GM18873 (cell line): Measurements from ENCODE around the gene GFI1.
"Not testable (repeated sequence)": the region's sequence is repeated elsewhere in the genome, so short reads cannot be mapped to it uniquely, and the experiment has no call there.

Source experiments
- ATAC-seq: cut with Tn5 transposase; IDR thresholded peaks from one replicate; pipeline ENCODE4 v1.9.1; 2021; ENCODE audit warnings: mild to moderate bottlenecking, moderate library complexity, moderate number of reproducible peaks; ENCODE audit not compliant: unreplicated experiment, low FRiP score

Gene GFI1

DNA sequence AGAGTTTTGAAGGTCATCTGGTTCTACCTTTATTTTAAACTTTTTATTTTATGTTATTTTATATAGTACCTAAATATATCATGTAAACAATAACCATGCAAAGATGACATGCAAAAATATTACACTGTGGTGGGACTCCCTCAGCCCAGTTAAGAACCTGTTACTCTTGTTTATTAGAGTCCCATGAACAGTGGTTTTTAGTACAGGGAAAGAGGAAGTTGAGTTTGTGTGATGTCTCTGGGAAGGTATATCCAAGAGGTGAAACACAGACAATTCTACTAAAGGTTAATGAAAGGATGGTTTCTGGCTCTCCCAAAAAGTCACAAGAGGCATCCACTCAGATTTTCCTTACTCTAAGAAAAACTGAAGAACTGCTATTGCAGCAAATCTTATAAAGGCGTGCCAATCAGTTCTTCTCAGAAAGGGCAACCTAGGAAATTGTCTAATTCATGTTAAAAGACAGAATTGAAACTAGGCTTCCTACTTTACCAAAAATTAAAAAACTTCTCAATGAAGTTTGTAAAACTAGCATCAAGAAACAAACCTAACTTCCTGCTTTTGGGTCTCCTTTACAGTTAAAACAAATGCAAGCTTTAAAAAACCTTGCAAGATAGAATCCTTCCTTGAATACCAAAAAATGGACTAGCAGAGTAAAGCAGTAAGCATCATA, 19.9 kb downstream of the GFI1 start:
- no peak for ATAC-seq

DNA sequence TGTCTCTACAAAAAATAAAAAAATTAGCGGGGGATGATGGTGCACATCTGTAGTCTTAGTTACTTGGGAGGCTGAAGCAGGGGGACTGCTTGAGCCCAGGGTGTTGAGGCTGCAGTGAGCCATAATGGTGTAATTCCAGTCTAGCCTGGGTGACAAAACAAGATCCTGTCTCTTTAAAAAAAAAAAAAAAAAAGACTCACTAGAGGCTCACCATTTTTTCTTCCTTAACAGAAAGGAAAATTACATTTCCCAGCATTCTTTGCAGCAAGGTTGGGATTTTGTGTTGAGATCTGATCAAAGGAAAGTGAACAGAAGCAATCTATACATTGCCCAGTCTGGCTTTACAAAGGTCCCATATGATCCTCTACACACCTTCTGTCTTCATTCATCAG, 21.5 kb downstream of the GFI1 start:
- no peak for ATAC-seq

DNA sequence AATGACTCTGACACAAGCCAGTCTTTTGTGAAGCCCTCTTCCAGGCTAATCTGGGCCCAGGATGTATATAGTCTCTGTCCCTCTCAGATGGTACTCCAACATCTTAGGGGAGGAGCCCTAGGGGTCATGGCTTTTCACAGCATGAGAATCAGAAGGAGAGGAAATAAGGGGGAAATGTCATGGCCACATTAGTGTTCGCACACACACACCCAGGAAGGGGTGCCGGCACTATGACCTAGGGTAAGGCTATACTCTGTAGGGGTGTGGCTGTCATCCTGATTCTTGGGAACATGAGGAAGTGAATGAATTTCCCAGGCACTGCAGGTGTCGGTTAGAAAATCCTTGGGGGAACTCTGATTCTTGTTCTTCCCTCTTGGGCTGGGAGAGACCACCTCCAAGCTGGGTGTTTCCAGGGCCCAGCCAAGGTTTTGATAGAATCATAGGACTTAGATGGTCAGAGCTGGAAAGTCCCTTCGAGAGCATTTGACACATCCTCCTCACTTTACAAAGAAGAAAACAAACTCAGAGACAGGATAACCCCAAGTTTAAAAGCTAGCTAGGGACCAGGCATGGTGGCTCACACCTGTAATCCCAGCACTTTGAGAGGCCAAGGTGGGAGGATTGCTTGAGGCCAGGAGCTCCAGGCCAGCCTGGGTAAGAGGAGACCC, 22.0 kb downstream of the GFI1 start:
- ATAC-seq, result no peak

DNA sequence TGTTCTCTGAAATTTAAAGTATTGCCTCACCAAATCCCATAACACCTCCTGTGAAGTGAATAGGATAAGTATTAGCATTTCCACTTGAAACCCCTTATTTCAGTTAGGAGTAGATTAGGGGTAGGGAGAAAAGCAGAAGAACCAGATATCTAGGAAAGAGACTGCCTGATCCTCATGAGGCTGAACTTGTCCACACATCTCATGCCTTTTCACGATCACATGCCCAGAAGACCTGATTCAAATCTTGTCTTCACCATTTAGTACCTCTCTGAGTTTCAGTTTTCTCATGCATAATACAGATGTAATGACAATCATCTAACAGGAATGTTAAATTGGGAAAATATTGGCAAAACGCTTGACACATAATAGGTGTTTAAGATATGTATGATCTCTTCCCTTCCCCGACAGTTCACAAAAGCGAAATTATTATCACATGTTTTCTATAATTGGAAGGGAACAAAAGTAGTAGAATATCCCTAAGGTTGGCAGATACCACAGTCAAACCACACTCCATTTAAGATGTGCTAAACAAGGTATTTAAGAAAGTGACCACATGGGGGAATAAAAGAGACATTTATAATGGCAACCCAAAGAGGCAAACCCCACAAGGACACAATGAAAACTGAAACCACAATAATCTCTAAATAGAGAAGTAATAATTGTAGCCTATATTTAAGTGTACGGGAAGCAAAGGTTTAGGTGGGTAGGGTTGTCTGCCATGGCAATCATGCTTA, 25.2 kb downstream of the GFI1 start:
- ATAC-seq, result peak; percentile 57

DNA sequence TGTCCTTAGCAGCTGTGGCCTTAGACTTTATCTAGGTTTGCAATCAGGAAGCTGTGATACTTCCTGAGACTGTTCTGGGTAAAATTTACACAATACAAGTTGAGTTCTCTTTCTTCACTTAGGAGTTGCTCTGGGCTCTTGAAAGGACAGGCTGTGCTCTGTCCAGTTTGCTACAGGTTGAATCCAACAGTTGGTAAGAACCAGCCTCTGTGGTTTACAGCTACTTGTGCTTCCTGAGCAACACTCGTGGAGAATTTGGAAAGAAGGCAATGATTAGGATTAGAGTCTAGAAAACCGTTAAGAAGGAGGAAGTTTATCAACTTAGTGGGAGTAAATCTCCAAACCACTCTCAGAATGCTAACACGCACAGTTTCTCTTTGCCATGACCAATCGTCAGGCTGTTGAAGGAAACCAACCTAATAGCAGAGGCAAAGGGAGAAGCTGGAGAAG, 26.8 kb downstream of the GFI1 start:
- ATAC-seq, result no peak

DNA sequence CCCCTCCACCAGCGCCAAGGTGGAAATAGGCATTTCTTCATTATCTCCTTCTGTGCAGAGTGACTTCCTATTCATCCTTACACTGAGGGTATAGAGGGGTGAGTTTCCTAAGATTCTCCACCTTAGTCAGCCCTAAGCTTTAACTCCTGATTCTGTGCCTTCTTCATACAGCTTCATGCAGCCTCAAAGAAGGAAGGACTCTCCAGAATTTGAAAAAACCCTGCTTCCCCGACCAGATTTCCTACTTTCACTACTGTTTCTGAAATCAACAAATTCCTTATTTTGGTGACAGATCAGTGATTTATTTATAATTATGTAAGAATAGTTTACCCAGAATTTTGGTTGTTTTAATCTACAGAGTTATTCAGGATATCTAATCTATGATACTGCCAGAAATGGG, 28.6 kb downstream of the GFI1 start:
- ATAC-seq, result no peak

DNA sequence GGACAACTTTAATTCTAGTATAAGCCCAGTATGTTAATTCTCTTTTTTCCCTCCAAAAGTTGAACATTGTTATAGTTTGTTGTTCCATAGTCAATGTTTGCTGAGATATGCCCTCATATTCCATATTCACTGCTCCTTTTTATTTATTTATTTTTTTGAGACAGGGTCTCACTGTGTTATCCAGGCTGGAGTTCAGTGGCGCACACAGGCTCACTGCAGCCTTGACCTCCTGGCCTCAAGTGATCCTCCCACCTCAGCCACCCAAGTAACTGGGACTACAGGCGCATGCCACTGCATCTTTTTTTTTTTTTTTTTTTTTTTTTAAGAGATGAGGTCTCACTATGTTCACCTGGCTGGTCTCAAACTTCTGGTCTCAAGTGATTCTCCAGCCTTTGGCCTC, 38.7 kb downstream of the GFI1 start:
- no peak for ATAC-seq

DNA sequence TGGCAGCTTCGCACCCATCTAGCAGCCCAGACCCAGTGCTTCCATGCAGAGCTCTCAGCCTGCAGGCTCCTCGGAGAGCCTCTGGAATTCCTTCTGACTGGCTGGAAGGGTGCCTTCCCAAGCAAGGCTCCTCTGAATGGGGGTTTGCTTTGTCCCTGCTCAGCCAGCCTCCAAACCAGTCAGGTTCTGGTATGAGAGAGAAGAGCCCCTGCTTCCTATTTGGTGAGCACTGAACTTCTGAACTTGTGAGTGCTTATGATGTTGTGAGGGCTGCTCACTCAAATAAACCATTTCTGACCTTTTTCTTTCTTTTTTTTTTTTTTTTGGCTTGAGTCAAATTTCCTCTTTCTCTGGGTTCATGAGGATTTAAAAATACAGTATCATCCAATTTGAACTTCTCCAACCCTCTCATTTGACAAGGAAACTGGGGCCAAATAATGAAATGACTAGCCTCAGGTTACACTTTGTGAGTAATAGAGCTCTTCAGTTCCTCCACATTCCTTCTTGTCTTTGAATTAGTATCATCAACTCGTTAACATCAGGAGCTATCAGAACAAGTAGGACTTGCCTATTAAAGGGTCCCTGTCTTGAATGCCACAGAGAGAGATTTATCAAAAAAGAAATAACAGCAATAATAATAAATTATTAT, 39.6 kb downstream of the GFI1 start:
- ATAC-seq, result no peak

DNA sequence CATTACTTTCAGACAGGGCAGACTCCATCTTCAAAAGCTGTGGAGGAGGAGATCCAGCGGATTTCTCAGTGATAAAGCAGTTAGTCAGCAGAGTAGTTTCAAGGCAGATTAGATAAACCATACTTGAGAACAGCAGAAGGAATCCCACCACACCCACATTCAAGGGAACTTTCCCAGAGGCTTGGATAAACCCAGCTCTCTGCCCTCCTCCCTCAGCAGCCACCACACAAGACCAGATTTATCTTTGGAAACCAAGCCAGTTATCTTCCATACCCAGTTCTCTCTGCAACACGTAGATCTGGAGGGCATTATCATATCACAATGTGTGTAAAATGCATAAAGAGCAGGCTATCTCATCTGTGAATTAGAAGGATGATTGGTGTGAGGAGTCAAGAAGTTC, 40.2 kb downstream of the GFI1 start:
- ATAC-seq, result no peak

DNA sequence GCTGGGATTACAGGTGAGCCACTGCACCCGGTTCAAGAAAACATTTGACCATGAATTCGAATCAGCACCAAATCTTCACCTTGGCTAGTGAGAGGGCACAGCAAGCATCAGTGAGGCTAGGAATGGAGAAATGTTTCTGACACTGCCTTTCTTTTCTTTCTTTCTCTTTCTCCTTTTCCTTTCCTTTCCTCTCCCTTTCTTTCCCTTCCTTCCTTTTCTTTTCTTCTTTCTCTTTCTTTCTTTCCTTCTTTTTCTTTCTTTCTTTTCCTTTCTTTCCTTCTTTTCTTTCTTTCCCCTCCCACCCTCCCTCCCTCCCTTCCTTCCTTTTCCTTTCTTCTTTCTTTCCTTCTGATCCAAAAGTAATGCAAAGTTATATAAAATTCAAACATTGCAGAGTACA, 40.9 kb downstream of the GFI1 start:
- no peak for ATAC-seq

DNA sequence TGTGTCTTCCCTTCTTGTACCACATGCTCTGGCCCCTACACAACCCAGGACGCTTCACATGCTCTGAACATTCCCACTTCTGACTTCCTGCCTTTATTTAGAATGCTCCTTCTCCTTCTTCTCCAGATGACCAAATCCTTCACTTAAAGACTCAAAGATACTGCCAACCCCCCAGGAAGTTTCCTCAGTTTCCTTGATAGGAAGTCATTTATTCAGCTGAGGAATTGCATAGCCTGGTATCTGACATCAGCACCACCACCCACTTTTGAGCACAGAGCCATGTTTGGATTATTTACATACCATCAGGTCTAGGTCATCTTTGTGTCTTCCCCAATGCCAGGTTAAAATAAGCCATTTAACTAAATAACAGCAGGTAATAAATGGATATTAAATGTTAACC, 42.4 kb downstream of the GFI1 start:
- ATAC-seq, result no peak

DNA sequence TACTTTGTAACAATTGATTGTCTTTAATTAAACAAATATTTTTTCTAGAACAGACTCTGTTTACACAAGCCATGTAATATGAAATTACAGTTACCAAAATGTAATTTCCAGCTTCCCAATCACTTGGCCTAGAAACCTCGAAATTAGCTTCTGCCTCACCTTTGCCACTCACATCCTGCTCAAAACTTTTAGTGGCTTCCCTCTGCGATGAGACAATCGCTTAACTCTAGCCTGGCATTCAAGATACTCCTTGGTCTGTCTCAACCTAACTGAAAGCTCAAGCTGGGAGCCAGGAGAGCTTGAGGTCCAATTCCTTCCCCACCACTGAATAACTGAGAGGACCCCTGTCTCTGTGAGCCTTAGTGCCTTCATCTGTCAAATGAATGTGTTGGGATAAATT, 42.8 kb downstream of the GFI1 start:
- ATAC-seq, result no peak

DNA sequence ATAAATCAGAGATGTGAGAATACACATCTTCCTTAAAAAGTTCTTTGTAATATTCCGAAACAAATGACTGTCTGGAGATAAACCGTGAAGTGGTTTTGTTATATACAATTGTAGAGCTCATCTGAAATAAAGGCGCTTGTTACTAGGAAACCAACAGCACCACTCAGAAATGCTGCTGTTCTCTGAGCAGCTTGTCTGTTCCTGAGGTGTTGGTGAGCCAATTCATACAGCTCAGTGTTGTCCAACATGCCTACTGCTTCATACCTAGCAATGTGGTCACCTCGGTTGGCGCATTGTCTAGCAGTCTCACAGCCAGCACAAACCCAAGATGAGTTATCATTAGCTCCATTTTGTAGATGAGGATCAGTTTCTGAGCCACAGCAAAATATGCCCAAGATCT, 44.4 kb downstream of the GFI1 start:
- no peak for ATAC-seq

DNA sequence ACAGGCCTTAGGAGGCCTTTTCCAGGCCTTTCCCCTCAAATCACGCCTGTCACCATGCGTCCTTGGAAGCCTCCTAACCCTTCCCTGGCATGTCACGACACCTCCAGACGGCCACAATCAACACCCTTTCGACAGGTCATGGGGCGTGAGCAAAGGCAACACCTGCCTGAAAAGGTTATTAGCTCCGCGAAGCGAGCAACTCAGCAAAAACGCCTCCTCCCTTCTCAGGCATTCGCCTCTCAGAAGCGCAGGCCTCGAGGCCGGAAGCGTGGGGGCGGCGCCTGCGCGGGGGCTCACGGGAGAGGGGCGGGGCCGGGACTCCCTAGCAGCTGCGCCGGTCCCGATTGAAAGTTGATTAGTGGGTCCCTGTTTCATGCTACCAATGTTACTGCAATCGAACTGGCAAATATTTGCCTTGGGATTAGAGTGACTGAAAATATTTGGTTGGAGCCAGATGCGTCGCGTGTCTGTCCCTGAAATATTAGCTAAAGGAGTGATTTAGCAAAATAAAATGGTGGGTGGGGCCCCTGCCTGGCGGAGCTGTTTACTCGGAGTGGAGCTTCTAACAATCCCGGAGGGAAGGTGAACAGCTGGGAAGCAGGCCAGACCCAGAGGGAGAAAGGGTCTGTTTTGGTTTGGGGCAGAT, 44.9 kb downstream of the GFI1 start:
- ATAC-seq, result no peak

DNA sequence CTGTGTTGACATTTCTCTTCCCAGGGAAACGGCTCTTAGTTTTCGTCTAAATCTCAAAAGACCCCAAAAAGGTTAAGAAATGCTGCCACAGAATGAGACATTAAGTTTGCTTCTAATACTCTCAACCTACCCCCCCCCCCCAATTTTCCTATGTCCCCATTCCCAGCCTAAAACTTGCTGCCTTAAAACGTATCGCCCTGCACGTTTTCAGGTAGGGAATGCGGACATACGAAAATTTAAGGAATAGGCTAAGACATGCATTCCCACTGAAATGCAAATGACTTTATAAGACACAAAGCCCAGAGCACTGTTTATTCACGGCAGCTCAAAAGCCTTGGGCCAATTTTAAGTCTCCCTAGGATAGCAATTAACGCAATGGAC, 45.4 kb downstream of the GFI1 start:
- no peak for ATAC-seq

DNA sequence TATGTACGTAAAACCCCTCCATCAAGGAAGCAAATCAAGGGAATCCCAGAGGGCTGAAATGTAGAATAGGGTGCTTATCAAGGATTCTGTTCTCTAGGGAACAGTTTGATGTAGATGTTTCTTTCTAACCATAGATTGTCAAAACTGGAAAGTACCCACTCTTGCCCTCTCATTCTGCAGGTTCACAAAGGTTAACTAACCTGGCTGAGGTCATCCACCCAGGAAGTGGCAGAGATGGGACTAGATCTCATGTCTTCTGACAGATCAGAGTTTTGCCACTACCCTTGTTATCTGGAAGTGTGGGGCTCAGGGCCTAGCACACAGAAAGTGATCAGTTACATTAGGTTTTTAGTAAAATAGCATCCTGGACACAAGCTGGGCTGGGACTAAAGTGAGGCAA, 47.4 kb downstream of the GFI1 start:
- no peak for ATAC-seq

DNA sequence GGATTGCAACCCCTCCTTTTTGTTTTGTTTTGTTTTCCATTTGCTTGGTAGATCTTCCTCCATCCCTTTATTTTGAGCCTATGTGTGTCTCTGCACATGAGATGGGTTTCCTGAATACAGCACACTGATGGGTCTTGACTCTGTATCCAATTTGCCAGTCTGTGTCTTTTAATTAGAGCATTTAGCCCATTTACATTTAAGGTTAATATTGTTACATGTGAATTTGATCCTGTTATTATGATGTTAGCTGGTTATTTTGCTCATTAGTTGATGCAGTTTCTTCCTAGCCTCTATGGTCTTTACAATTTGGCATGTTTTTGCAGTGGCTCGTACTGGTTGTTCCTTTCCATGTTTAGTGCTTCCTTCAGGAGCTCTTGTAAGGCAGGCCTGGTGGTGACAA, 52.2 kb downstream of the GFI1 start:
- not testable (repeated sequence) for ATAC-seq

DNA sequence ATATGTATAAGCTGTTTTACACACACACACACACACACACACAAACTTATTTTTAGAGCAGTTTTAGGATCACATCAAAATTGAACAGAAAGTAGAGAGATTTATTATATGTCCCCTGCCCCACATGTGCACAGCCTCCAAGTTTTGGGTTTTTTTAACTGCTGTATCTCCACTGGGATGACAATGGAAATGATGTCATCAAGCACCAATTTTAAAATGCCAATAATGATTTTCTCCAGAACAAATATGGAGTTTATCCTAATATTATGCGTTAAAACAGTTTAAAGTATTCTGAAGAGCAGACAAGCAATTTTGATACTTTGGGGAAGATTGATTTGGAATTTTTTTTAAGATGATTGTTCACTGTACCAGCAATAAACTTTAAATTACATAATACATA, 56.7 kb downstream of the GFI1 start:
- no peak for ATAC-seq

DNA sequence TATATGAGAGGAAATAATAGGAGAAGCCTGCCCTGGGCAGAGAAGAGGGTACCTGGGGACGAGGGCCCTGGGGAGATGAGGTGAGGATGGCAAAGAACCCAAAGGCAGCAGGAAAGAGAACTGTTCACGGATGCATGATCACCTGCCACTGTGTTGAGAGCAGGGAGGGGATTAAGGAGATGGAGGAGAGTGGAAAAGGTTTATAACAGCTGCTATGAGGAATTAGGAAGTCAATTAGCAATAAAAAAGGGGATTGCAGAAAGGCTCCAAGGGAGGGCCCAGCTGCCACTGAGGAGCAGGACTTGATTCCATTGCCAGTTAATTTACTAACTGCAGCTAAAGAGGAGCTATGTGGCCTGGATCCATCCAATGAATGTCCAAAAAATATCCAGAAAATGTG, 61.1 kb downstream of the GFI1 start:
- no peak for ATAC-seq
